Stimulated activated CD8-positive, alpha-beta memory T cell treated with anti-CD3 and anti-CD28 coated beads, Interleukin-4, amount 100 ng/mL, for 24 hours (primary cell): ENCODE results near the gene ARHGAP12.

Experiments used
- DNase-seq: peaks from one replicate; pipeline ENCODE4 v3.0.0-alpha.2; 2020; ENCODE audit warnings: low read depth

The ARHGAP12 gene

GRCh38 chr10:31878486-31878885 is 50.1 kb downstream of the ARHGAP12 start:
- DNase-seq: no peak

DNA sequence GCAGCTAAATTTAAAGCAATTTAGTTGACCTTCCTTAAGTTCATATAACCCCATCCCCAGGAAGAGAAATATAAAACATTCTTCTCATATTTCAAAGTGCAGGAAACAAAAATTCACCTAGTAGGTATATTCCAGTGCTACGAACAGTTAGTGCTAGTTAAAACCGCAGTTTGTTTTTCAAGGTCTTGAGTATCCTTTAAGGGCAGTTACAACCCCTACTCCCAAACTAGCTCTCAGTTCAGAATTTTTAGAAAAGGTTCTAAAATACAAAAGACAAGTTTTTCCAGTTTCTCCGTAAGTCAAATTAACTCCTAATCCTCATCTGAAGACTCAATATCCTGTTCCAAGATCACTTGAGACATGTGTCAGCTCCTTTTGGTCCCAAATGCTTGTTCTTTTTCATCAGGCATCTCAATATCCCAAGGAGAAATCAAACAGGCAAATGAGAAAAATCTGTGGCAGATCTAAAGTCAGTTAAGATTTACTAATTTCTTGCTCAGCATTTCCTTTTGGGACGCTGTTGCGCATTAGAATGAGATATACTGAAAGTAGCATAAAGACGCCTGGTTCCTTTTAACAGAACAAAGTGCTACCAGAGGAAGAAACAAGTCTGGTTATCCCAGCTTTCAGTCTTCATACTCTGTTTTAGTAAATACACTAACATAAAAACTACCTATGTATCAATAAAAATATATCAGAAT is 51.8 kb downstream of the ARHGAP12 start:
- DNase-seq: no peak

DNA sequence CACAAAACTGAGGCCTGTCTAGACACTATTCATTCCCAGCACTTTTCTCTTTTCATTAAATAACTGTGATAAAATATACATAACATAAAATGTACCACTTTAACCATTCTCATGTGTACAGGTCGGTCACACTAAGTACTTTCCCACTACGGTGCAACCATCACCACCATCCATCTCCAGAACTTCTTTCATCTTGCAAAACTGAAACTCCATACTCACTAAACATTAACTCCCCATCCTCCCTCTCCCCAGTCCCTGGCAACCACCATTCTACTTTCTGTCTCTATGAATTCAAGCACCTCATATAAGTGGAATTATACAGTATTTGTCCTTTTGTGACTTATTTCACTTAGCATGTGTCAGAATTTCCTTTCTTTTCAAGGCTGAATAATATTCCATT is 53.0 kb downstream of the ARHGAP12 start:
- no peak for DNase-seq

- DNase-seq: no peak
Observed at GRCh38 chr10:31873724-31874123, 54.9 kb downstream of the ARHGAP12 start.

- DNase-seq: no peak
Observed at GRCh38 chr10:31871266-31872065, 57.2 kb downstream of the ARHGAP12 start.

DNA sequence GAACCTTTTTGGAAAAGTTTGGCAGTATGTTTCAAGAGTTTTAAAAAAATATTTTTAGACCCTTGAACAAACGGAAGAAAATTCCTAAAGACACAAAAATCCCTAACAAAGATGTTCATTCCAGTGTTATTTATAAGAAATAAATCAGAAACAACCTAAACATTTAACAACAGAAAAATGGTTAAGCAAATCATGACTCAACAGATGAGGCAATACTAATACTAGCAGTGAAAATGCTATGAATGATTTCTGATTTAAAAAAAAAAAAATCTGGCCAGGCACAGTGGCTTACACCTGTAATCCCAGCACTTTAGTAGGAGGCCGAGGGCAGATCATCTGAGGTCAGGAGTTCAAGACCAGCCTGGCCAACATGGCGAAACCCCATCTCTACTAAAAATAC is 61.0 kb downstream of the ARHGAP12 start:
- DNase-seq: no peak

- no peak for DNase-seq
Observed at GRCh38 chr10:31866118-31866670, 62.4 kb downstream of the ARHGAP12 start.

DNA sequence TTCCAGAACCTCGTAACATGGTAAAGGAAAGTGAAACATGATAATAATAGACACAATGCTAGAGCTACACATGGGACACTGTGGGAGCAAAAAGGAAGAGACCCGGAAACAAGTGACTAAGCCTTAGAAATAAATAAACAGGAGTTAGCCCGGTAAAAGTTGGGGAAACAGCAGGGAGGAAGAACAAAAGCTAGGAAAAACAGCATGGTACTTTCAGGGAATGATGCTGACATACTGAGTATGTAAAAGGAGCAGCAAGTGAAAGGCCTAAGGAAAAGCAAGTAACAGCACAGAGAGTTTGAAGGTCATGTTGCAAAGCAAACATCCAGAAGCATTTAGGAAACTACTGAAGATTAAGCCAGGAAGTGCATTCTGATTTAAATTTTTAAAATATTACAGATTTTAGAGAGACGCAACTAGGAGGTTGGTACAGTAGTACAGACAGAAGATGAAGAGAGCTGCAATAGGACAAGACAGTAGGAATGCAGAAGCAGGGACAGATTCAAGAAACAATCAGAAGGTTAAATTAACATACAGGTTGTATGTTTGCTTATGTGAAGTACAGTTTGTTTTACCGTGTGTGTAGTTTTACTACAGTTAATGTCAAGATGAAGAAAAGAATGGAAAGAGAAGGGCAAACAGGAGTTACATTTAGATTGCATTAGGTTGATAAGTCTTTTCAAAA is 63.7 kb downstream of the ARHGAP12 start:
- no peak for DNase-seq

- DNase-seq: no peak
Observed at GRCh38 chr10:31855033-31855432, 73.6 kb downstream of the ARHGAP12 start.

DNA sequence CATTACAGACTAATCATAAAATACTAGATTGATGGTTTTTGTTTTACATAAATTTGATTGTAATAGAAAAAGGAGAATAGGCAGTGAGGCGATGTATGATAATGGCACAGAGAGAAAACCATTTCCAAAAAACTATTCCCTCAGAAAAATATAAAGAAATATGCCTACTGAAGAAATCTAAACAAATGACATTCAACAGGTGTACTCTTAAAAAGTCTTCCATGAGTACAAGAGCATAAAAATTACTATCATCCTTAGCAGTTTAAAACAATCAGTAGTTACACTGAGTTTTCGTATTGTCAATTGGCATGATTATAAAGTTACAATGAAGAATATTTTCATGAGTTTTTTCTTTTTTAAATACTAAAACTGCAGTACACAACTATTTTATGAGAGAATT is 75.0 kb downstream of the ARHGAP12 start:
- DNase-seq: no peak

- DNase-seq: no peak
Observed at GRCh38 chr10:31851216-31851615, 77.4 kb downstream of the ARHGAP12 start.

DNA sequence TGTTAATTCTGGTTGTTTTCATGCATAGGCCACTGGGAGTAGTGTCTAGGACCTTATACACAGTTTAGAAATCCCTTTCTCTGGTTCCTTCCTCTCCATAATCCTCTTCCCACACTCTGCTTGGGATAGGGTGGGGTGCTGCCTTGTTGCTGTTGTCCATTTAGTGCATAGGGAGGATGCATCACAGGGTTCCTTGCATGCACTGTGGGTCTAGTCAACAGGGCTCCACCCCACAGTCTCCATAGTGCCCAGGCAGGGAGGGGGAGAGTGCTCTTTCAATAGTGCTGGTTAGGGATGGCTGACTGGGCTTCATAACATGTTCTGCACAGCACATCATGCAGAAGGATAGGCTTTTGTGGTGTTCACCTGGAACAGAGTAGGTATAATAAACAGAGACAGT is 81.1 kb downstream of the ARHGAP12 start:
- DNase-seq: no peak

DNA sequence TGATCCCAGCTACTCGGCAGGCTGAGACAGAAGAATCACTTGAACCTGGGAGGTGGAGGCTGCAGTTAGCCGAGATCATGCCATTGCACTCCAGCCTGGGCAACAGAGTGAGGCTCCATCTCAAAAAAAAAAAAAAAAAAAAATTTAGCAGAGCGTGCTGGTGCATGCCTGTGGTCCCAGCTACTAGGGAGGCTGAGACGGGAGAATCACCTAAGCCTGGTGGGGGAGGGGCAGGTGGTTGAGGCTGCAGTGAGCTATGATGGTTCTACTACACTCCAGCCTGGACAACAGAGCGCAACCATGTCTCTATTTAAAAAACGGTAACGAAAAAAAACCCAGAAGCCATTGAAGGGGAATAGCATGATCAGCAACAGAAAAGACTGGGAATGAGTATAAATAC is 89.9 kb downstream of the ARHGAP12 start:
- no peak for DNase-seq

DNA sequence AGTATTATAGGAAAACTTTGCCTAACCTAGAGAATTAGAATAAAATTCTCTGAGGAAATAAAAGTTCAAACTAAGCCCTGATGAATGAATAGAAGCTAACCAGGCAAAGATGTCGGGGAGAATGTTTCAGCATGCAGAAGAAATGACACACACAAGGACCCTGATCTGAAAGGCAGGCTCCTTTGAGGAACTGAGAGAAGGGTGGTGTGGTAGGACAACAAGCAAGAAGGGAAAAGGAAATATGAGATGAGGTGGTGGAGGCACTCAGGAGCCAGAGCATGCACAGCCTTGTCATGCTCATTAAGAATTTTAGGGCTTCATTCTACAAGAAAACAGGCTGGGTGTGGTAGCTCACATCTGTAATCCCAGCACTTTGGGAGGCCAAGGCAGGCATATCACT is 90.6 kb downstream of the ARHGAP12 start:
- no peak for DNase-seq

DNA sequence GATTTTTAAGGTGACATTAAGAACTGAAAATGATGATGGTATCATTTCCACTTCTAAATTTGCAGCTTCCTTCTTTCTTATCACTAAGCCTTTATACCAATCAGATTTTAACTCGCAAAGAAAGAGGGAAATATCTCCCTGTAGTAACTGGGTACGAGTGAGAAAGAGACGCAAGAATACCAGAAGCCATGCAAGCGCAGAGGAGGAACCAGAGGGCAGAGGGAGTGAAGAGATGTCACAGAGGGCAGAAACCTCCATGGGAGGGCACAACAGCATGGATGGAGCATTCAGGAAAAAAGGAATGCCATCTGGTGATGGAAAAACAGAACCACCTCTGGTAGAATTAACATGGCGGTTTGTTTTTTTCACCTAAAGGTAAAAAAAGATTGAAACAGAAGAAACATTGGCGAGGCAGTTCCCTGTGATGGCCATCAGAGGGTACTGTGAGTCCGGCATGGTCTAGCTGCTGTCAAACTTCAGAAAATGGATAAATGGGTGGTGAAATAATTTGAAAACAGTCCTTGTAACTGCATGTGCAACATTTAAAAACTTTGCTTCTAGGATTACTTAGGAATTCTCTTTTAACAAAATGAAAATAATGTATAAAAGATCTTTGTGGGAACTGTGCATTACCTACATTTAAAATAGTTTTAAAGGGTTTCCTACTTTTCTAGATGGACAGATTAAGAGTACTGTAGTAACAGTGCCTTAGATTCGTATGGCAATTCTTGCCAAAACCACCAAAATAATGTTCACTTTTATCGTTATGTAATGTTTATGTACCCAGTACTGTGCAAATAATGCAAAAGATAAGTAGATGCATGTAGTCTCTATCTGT is 91.8 kb downstream of the ARHGAP12 start:
- no peak for DNase-seq

- no peak for DNase-seq
Observed at GRCh38 chr10:31833753-31834152, 94.9 kb downstream of the ARHGAP12 start.

DNA sequence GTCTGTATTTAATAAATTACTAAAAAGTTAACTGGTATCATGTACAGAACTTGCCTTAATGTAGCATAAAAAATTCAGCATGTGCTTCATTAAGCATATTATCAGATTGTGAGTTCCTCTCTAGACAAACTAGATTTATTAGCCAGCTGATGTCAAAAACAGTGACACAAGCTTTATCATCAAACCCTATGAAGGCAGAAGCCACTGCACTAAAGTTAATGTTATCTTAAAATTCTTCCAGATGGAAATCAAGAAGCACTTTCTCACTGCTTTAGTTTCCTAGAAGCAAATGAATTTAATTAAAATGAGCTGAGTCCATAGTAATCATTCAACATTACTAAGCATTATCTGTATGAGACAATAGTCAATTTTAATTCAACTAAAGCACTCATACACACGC is 96.4 kb downstream of the ARHGAP12 start:
- no peak for DNase-seq

DNA sequence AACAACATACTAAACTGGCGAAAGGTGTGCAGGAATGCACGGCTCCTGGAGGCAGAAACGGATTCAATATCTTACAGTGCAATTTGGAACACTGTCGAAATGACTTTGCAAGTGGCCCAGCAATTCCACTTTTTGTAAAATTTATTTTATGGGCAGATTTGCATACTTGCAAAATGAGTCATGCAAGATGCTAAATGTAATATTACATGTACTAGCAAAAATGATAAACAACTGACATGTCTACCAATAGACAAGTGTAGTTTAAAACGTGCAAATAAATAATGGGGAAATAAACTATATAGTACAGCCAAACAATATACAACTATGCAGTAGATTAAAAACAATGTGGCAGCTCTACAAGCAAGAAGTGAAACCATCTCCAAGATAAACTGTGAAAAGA is 97.7 kb downstream of the ARHGAP12 start:
- no peak for DNase-seq

GRCh38 chr10:31829776-31830175 is 98.9 kb downstream of the ARHGAP12 start:
- DNase-seq: no peak

DNA sequence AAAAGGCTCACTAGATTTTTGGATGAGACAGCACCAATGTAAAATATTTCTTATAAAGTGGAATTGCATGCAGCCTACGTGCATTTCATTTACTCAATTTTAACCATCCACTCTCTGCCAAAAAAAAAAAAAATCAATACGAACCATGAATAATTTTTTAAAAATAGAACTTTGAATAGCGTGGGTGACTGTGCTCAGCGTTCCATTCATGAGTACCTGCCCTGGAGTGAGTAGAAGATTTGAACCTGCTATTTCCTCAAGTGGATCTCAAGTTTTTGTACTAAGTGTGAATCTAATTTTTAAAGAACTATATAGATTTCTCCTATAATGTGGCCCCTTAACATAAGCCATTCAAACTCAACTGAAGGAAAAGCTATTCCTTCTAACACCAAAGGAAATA is 105.3 kb downstream of the ARHGAP12 start:
- no peak for DNase-seq

DNA sequence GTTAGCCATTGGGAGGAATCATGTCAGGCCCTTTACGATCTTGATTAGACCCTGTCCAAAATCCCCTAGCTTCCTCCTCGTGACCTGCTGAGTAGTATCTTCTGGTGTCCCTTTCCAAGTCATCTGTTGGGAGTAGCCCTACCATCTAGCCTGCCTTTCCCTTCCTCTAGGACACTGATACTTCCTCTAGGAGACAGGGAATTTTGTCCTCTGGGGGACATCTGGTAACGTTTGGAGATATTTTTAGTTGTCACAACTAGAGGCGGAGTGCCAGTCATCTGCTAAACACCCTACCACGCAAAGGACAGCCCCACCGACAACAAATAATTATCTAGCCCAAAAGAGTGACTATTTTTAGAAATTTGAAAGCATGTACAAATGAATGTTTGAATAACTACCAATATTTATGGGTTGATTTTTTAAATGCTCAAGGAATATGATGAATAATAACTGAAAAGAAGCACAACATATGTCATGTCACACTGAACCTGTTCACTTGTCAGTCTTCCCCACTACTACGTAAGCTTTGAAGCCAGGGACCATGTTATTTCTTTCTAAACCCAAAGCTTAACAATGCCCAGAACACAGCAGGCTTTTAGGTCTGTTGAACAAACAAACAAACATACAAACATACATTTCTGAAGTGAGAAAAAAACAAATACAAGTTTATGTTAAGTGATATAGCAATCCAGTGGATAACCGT is 105.9 kb downstream of the ARHGAP12 start:
- DNase-seq: no peak
